T-helper 1 cell treated with Interleukin-12 subunit alpha and Interleukin-12 subunit beta and Interleukin-4 antibody, amounts not matched to agents 30 μg/mL and 1 μg/mL, for 36 hours (primary cell): ENCODE measurements around the gene APBA1.

Source experiments
- H3K27ac Mint-ChIP-seq: one replicate; pipeline ENCODE4 v1.8.0; 2021; ENCODE audit warnings: mild to moderate bottlenecking, mixed read lengths
- H3K27me3 Mint-ChIP-seq: one replicate; pipeline ENCODE4 v1.8.0; 2021; ENCODE audit warnings: low read depth, mixed read lengths
- H3K36me3 Mint-ChIP-seq: one replicate; pipeline ENCODE4 v1.8.0; 2021; ENCODE audit warnings: low read depth, mixed read lengths
- H3K4me1 Mint-ChIP-seq: one replicate; pipeline ENCODE4 v1.8.0; 2021; ENCODE audit warnings: low read depth, mixed read lengths
- H3K4me3 Mint-ChIP-seq: one replicate; pipeline ENCODE4 v1.8.0; 2021; ENCODE audit warnings: mild to moderate bottlenecking, moderate library complexity, mixed read lengths
- H3K9me3 Mint-ChIP-seq: one replicate; pipeline ENCODE4 v1.8.0; 2021; ENCODE audit warnings: mixed read lengths

Gene APBA1

DNA sequence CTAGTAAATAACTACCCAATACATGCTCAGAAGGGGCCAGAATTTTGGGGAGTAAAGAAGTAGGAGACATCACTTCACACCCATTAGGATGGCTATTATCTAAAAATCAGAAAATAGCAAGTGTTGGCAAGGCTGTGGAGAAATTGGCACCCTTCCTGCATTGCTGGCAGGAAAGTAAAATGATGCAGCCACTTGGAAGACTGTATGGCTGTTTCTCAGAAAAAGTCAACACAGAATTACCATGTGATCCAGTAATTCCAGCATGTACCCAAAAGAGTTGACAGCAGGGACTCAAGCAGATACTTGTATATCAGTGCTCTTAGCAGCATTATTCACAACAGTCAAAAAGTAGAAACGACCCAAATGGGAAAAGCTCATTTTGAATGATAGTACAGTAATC lies 107.6 kb downstream of the APBA1 start:
- no peak overlapping the region for H3K4me3 Mint-ChIP-seq
- H3K36me3 Mint-ChIP-seq, result no peaks in the 10 kb centered on the region
- H3K4me1 Mint-ChIP-seq, result no peaks in the 10 kb centered on the region
- H3K27ac Mint-ChIP-seq, result no peak overlapping the region
- H3K27me3 Mint-ChIP-seq, result peaks cover 20% of the 10 kb centered on the region
- no peaks in the 10 kb centered on the region for H3K9me3 Mint-ChIP-seq

DNA sequence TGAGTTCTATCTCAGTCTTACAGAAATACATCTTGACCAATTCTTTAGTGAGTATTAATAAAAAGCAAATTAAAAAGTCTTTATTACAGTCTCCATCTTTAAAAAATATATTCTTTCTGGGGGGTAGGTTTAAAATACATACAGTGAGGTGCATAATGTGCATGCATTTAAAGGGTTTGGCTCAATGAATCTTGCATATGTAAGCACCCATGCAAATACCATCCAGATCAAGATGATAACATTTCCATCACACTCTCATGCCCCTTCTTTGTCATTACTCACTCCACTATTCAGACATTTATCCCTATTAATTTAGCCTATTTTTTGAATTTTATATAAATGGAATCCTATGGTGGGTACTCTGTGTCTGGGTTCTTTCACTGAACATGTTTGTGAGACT lies 113.0 kb downstream of the APBA1 start:
- no peak overlapping the region for H3K27ac Mint-ChIP-seq
- no peaks in the 10 kb centered on the region for H3K9me3 Mint-ChIP-seq
- peaks cover 60% of the 10 kb centered on the region for H3K27me3 Mint-ChIP-seq
- no peaks in the 10 kb centered on the region for H3K4me1 Mint-ChIP-seq
- H3K4me3 Mint-ChIP-seq, result no peak overlapping the region
- H3K36me3 Mint-ChIP-seq, result no peaks in the 10 kb centered on the region

DNA sequence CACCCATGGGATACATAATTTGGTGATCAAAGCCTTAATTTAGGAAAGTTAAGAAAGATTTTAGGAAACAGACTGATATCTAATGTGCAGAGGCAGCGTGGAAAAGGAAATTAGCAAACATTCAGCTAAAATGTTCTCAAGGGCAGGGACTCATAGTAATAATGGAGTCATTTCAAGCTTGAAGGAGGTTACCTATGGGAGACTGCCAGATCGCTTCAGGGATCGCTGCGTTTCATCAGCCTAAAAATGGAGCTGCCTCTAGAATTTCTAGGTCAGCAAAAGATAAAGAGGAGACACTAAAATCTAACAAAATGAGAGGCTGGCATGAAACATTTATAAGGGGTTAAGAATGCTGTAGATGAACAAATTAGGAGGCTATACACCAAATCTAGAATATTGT lies 115.5 kb downstream of the APBA1 start:
- Mint-ChIP-seq H3K4me1 (no peaks in the 10 kb centered on the region), H3K27me3 (peaks cover 75% of the 10 kb centered on the region), H3K9me3 (no peaks in the 10 kb centered on the region)

DNA sequence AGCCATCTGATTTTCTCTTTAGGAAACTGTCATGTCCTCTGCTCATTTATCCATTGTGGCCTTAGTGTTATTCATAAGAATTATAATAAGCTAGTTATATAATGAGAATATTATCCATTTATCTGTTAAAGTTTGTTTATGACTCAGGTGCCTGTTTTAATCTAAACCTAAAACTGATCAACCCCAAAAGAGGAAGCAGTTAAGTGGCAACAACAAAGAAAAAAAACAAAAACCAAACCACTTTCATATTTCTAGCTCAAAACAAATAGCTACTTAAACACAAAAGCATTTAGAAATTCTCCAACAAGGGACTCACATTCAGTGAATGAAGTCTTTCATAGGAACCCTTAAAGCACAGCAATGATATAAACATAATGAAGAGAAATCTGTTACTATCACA lies 116.4 kb downstream of the APBA1 start:
- no peak overlapping the region for H3K4me3 Mint-ChIP-seq
- H3K4me1 Mint-ChIP-seq, result no peaks in the 10 kb centered on the region
- no peak overlapping the region for H3K27ac Mint-ChIP-seq
- H3K27me3 Mint-ChIP-seq, result peaks cover 72% of the 10 kb centered on the region
- no peaks in the 10 kb centered on the region for H3K9me3 Mint-ChIP-seq
- H3K36me3 Mint-ChIP-seq, result no peaks in the 10 kb centered on the region

More for the DNA sequence above, 115.5 kb downstream of the APBA1 start:
- Mint-ChIP-seq H3K27ac (no peak overlapping the region), H3K4me3 (no peak overlapping the region), H3K36me3 (no peaks in the 10 kb centered on the region)

DNA sequence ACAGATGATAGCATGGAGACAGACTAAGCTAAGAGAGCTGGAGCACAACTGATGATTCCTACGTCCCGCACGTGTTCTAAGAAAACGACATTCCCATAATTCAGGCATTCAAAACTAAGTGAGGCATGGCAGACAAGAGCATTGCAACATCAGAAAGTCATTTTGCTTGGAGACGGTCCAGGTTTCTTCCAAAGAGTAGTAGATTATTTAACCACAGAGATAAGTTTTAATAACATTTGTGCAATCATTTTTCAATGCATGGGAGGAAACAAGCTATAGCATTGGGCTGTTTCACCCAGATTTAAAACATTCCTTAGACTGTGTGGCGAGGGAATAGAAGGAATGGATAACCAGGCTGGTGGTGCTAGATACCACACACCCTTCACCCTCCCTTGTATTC lies 117.2 kb downstream of the APBA1 start:
- no peak overlapping the region for H3K4me3 Mint-ChIP-seq
- no peaks in the 10 kb centered on the region for H3K9me3 Mint-ChIP-seq
- H3K36me3 Mint-ChIP-seq, result no peaks in the 10 kb centered on the region
- no peak overlapping the region for H3K27ac Mint-ChIP-seq
- no peaks in the 10 kb centered on the region for H3K4me1 Mint-ChIP-seq
- peaks cover 71% of the 10 kb centered on the region for H3K27me3 Mint-ChIP-seq

DNA sequence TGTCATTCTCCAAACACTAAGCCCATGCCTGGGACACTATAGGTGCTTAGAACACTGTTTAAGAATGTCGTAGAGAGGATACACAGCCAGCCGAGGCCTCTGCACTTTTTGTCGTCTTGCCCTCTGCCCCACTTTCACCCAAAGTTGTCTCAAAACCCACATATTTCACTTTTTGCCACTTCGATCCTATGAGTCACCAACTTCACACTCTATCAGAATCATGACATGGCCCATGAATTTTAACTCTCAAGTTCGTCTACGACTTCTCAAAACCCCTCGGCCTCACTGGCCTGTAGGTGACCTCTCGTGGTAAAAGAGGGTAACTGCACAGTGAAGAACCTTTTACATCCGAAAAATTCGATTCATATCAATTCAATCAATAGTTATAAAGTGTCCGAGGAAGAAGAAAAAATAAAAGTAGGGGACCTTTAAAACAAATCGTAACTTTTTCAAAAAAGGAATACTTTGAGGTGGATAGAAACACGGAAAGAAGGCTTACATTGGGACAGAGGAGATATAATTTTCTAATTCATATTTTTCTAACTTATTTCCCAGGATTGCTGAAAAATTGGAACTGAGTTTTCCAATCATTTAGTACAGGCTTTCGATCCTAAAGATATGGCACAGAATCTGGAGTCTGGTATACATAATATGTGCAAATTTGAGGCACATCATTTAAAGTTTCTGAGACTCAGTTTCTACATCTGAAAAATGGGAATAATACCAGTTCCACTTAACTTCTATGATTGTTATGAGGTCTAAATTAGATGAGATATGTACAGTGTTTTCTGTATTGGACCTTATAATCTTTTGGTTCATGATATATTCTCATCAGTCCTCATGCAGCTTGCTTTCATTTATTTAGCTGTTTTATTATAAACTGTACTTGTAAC lies 122.6 kb downstream of the APBA1 start:
- peaks cover 35% of the 10 kb centered on the region for H3K27me3 Mint-ChIP-seq
- H3K36me3 Mint-ChIP-seq, result no peaks in the 10 kb centered on the region
- no peak overlapping the region for H3K27ac Mint-ChIP-seq
- no peaks in the 10 kb centered on the region for H3K9me3 Mint-ChIP-seq
- no peak overlapping the region for H3K4me3 Mint-ChIP-seq
- H3K4me1 Mint-ChIP-seq, result peaks cover 5% of the 10 kb centered on the region

DNA sequence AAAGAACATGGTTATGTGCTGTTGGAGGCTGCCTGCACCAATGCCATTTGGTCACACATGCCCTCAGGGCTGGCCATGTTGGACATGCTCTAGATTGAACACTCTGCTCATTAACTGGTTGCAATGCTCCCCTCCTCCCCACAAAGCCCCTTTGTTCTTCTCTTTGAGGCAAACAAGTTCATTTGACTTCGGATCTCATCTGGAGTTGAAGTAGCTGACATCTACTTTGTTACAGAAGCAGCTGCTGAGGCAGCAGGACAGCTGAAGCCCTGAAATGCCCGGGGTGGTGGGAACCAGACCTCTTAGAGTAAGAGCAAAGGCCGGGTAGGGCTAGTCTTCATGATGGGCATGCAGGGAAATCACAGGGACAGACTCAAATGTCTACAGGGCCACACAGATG lies 123.5 kb downstream of the APBA1 start:
- H3K4me3 Mint-ChIP-seq, result no peak overlapping the region
- no peaks in the 10 kb centered on the region for H3K9me3 Mint-ChIP-seq
- no peak overlapping the region for H3K27ac Mint-ChIP-seq
- H3K36me3 Mint-ChIP-seq, result no peaks in the 10 kb centered on the region
- H3K4me1 Mint-ChIP-seq, result peaks cover 5% of the 10 kb centered on the region
- peaks cover 35% of the 10 kb centered on the region for H3K27me3 Mint-ChIP-seq

DNA sequence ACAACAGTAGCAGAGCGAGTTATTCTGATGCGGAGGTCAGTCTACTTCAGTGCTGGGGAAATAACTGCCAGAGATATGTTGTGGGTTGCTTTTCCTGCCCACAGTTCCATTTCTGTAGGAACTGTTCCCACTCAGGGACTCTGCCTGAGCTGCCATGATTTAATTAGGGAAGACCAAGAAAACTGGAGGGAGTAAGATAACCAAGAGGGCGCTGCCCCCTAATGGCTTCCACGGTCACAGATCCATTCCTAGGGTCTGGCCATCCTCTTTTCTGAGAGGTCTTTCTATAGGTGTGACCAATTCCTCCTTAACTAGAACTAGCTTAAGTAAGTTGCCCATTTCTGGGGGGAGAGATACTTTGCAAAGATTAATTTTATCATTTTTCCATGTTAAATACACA lies 125.9 kb downstream of the APBA1 start:
- Mint-ChIP-seq H3K27me3 (peaks cover 14% of the 10 kb centered on the region), H3K36me3 (no peaks in the 10 kb centered on the region), H3K4me1 (peaks cover 7% of the 10 kb centered on the region), H3K4me3 (no peak overlapping the region), H3K27ac (no peak overlapping the region), H3K9me3 (no peaks in the 10 kb centered on the region)

DNA sequence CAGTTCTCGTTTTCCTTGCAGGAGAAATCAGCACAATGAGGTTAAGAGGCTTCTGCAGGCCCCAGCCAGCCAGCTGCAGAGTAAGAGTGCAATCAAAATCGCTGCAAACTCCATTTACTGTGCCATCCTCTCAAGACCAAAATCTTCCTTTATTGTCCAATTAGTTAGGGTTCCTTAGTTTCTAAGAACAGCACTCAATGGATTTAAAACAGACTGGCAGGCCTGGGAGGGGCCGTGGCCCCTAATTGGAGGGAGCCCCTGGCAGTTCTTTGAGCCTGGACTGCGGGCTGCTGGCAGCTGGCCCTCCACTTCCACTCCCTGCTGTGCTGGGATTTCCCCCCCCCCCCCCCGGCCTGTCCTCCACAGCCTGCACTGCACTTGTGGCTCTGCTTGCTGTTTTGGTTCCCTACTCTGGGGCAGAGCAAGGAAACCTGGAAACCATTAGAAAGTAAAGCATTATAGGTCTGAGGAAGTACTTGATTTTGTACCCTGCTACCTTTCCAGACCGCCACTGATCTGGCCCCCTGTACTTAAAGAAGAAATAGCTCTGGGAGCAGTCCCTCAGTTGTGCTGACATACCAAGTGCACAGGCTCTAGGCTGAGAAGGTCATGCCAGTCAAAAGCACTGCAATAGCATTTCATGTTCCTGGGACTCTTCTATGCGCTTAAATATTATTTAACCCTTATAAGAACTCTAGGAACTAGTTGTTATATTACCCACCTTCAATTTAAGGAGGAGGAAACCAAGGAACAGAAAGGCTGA lies 129.0 kb downstream of the APBA1 start:
- Mint-ChIP-seq H3K4me3 (no peak overlapping the region), H3K36me3 (no peaks in the 10 kb centered on the region), H3K9me3 (no peaks in the 10 kb centered on the region), H3K27ac (no peak overlapping the region), H3K4me1 (peaks cover 3% of the 10 kb centered on the region), H3K27me3 (peaks cover 3% of the 10 kb centered on the region)

DNA sequence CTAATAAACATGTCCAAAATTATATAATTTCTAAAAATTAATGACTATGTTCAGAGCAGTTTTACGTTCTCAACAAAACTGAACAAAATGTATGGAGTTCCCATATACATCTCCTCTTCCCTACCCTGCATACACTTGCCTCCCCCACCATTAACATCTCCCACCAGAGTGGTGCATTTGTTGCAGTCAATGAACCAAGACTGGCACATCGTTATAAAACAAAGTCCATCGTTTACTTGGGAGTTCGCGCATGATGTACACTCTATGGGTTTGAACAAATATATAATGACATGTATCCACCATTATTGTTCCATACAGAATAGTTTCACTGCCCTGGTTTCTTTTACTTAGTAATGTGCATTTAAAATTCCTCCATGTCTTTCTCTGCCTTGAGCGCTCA lies 130.1 kb downstream of the APBA1 start:
- Mint-ChIP-seq H3K27me3 (peaks cover 3% of the 10 kb centered on the region), H3K4me1 (peaks cover 4% of the 10 kb centered on the region), H3K36me3 (no peaks in the 10 kb centered on the region), H3K4me3 (no peak overlapping the region), H3K9me3 (no peaks in the 10 kb centered on the region), H3K27ac (no peak overlapping the region)

DNA sequence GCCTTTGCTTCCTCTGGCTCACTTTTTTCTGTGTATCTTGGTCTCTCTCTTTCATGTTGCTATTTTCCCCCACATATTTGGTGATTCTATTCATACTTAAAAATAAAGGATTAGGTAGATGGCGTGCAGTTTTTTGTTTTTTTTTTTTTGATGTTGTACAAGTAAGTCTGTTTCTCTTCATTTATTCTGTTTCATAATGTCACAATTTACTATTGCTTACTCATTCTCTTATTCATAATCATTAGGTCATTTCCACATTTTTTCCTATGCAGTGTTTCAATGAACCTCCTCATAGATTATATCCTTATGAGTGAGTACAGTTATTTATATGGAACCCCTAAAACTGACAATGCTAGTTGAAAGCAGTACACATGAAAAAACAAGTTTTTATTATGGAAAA lies 136.3 kb downstream of the APBA1 start:
- no peak overlapping the region for H3K27ac Mint-ChIP-seq
- no peak overlapping the region for H3K4me3 Mint-ChIP-seq
- H3K36me3 Mint-ChIP-seq, result no peaks in the 10 kb centered on the region
- peaks cover 2% of the 10 kb centered on the region for H3K4me1 Mint-ChIP-seq
- H3K9me3 Mint-ChIP-seq, result no peaks in the 10 kb centered on the region
- no peaks in the 10 kb centered on the region for H3K27me3 Mint-ChIP-seq

DNA sequence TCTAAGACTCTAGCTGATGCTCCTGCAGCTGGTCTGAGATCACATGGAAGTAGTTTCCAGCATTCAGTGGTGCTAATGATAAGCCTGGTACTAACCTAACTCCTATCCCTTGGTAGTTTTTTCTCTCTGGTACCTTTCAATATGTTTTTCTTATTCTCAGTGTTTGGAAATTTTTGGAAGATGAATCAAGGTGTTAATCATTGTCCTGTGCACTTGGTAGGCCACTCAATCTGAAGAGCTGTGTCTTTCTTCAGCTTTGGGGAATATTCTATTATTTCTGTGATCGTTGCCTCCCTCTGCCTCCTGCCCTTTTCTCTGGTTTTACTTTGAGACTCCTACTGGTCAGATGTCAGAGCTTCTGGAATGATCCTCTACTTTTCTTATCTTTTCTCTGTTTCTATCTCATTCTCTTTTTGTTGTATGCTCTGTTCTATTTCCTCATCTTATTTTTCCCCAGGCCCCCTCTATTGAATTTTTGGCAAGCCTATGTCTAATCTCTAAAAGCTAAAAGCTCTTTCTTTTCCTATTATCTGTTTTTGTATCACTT lies 136.8 kb downstream of the APBA1 start:
- Mint-ChIP-seq H3K36me3 (no peaks in the 10 kb centered on the region), H3K4me3 (no peak overlapping the region)

DNA sequence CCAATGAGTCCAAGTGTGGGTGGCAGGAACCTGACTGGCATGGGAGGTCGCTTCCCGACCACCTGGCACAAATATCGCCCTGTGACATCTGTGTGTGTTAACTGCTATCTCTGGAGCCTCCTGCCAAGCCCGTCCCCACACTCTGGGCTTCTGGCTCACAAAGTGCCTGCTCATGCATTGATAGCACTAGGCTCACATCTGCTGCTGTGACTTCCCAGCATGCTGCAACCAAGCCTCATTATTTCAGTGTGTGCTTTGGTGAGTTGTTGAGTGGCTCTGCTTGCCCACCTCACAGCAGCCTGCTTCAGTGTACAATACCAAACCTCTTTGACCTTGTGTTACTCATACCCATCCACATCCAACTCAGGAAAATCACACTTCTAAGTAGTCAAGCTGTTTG lies 139.8 kb downstream of the APBA1 start:
- H3K27me3 Mint-ChIP-seq, result no peaks in the 10 kb centered on the region
- peaks cover 2% of the 10 kb centered on the region for H3K4me1 Mint-ChIP-seq
- H3K36me3 Mint-ChIP-seq, result peaks cover 2% of the 10 kb centered on the region
- H3K4me3 Mint-ChIP-seq, result no peak overlapping the region
- H3K27ac Mint-ChIP-seq, result no peak overlapping the region
- H3K9me3 Mint-ChIP-seq, result peaks cover 7% of the 10 kb centered on the region

More for the DNA sequence above, 136.8 kb downstream of the APBA1 start:
- H3K27ac Mint-ChIP-seq, result no peak overlapping the region
- H3K27me3 Mint-ChIP-seq, result no peaks in the 10 kb centered on the region
- peaks cover 2% of the 10 kb centered on the region for H3K4me1 Mint-ChIP-seq
- H3K9me3 Mint-ChIP-seq, result peaks cover under 1% of the 10 kb centered on the region

DNA sequence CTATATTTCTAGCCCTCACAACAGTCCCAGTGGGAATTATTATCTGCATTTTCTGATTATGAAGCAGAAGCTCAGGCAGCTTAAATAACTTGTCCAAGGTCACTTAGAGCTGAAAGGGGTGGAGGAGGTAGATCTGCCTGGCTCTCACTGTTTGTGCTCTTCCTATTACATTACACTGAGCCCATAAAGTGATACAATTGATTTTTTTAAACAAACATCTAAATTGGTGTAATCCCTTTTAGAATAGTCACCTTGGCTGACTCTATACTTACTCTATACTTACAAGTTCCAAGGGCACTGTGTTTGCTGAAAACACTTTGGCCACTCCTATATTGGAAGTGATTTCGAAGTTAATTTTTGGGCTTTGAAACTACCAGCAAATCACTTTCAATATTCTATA lies 144.7 kb downstream of the APBA1 start:
- H3K4me1 Mint-ChIP-seq, result peaks cover 16% of the 10 kb centered on the region
- H3K9me3 Mint-ChIP-seq, result peaks cover 45% of the 10 kb centered on the region
- H3K27me3 Mint-ChIP-seq, result no peaks in the 10 kb centered on the region
- no peak overlapping the region for H3K27ac Mint-ChIP-seq
- peaks cover 21% of the 10 kb centered on the region for H3K36me3 Mint-ChIP-seq
- no peak overlapping the region for H3K4me3 Mint-ChIP-seq

DNA sequence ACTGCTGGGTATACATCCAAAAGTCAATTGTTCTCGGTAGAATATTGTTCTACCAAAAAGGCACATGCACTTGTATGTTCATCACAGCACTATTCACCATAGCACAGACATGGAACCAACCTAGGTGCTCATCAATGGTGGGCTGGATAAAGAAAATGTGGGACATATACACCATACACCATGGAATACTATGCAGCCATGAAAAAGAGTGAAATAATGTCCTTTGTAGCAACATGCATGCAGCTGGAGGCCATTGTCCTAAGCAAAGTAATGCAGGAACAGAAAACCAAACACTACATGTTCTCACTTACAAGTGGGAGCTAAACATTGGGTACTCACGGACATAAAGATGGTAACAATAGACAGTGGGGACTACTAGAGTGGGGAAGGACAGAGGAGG lies 145.5 kb downstream of the APBA1 start:
- H3K27ac Mint-ChIP-seq, result no peak overlapping the region
- H3K9me3 Mint-ChIP-seq, result peaks cover 46% of the 10 kb centered on the region
- no peaks in the 10 kb centered on the region for H3K27me3 Mint-ChIP-seq
- H3K4me3 Mint-ChIP-seq, result no peak overlapping the region
- peaks cover 18% of the 10 kb centered on the region for H3K4me1 Mint-ChIP-seq
- H3K36me3 Mint-ChIP-seq, result peaks cover 21% of the 10 kb centered on the region
